ENCODE measurements around the gene NBAS.

DNA sequence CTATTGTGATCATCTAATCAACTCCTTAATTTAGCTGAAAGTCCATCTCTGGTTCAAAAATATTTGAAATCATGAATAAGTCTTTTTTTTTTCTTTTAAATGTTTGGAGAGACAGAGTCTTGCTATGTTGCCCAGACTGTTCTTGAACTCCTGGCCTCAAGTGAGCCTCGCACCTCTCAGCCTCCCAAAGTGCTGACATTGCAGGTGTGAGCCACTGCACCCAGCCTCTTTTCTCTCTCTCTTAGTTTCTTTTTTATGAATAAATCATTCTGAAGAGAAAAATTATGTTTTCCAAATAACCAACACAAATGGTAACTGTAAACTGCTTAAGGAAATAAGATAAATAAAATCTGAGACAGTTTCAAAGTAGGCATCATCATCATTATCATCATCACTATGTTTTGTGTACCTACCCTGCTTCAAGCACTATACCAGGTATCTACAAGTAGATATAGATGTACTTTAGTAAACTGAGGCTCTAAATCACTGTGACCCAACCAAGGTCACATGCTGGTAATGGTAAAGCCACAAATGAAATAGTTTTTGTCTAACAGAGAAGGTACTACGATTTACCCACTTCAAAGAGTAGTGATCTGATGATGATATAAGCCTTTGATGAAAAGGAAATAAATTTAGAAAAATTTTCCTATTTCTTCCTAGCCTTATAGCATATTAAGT is 5.0 kb upstream of the NBAS start:
- TF ChIP-seq, protein P1, sequence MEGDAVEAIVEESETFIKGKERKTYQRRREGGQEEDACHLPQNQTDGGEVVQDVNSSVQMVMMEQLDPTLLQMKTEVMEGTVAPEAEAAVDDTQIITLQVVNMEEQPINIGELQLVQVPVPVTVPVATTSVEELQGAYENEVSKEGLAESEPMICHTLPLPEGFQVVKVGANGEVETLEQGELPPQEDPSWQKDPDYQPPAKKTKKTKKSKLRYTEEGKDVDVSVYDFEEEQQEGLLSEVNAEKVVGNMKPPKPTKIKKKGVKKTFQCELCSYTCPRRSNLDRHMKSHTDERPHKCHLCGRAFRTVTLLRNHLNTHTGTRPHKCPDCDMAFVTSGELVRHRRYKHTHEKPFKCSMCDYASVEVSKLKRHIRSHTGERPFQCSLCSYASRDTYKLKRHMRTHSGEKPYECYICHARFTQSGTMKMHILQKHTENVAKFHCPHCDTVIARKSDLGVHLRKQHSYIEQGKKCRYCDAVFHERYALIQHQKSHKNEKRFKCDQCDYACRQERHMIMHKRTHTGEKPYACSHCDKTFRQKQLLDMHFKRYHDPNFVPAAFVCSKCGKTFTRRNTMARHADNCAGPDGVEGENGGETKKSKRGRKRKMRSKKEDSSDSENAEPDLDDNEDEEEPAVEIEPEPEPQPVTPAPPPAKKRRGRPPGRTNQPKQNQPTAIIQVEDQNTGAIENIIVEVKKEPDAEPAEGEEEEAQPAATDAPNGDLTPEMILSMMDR (IDR thresholded peaks at IDR 0.05 in 4 of 5, conservative IDR thresholded peaks at IDR 0.05 in 1 of 5) = no peak
- no peak for TF ChIP-seq POLR2A (IDR thresholded peaks at IDR 0.05)
